WERI-Rb-1 (cell line): ENCODE measurements around the gene PPM1L.

ENCODE experiments used
- DNase-seq: peaks from one replicate; pipeline ENCODE4 v3.0.0-alpha.2; 2020
- H3K27ac ChIP-seq: fragments of 250-450 bp; sonication (Bioruptor Pico); 2 replicates; pipeline ENCODE4 v1.5.1; 2020; ENCODE audit warnings: mild to moderate bottlenecking, moderate library complexity
- H3K27me3 ChIP-seq: fragments of 250-450 bp; sonication (Bioruptor Pico); 2 replicates; pipeline ENCODE4 v1.5.1; 2021; ENCODE audit warnings: mild to moderate bottlenecking, low read depth, moderate library complexity; ENCODE audit not compliant: insufficient read depth, severe bottlenecking
- H3K36me3 ChIP-seq: fragments of 250-450 bp; sonication (Bioruptor Pico); 2 replicates; pipeline ENCODE4 v1.5.1; 2020; ENCODE audit warnings: mild to moderate bottlenecking, moderate library complexity
- H3K4me3 ChIP-seq: 2 replicates; pipeline ENCODE4 v1.5.1; 2011; ENCODE audit warnings: low read depth, mild to moderate bottlenecking, control low read depth, low read length
- H3K9me3 ChIP-seq: fragments of 250-450 bp; sonication (Bioruptor Pico); 2 replicates; pipeline ENCODE4 v1.5.1; 2021; ENCODE audit warnings: mild to moderate bottlenecking, moderate library complexity; ENCODE audit not compliant: severe bottlenecking
- TF ChIP-seq, protein P1 (sequence below): IDR thresholded peaks from 2 replicates; pipeline ENCODE4 v1.5.1; 2011; ENCODE audit warnings: low read depth, mild to moderate bottlenecking, control low read depth, inconsistent platforms, low read length

PPM1L gene

DNA sequence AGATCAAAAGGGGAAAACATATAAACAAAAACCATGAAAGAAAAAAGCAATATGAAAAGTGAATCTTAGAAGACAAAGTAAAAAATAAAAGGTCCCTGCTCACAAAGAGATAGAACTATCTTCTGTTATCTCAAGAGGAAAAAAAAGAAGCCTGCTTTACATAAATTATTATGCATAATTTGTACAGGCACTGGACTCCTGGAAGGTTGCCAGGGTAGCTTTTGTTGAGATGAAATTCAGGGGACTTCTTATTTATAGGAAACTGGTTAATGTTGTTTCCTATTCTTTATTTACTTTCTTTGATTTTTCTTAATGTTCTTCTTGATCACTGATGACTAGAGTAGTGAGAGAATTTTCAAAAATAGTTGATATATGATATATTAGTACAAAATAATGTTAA lies 66.9 kb downstream of the PPM1L start:
- Histone ChIP-seq H3K36me3 (no peaks in the 10 kb centered on the region), H3K27ac (no peak overlapping the region), H3K27me3 (no peaks in the 10 kb centered on the region), H3K9me3 (no peaks in the 10 kb centered on the region), H3K4me3 (no peak overlapping the region)
- DNase-seq = no peak
- TF ChIP-seq, protein P1, sequence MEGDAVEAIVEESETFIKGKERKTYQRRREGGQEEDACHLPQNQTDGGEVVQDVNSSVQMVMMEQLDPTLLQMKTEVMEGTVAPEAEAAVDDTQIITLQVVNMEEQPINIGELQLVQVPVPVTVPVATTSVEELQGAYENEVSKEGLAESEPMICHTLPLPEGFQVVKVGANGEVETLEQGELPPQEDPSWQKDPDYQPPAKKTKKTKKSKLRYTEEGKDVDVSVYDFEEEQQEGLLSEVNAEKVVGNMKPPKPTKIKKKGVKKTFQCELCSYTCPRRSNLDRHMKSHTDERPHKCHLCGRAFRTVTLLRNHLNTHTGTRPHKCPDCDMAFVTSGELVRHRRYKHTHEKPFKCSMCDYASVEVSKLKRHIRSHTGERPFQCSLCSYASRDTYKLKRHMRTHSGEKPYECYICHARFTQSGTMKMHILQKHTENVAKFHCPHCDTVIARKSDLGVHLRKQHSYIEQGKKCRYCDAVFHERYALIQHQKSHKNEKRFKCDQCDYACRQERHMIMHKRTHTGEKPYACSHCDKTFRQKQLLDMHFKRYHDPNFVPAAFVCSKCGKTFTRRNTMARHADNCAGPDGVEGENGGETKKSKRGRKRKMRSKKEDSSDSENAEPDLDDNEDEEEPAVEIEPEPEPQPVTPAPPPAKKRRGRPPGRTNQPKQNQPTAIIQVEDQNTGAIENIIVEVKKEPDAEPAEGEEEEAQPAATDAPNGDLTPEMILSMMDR = no peak

DNA sequence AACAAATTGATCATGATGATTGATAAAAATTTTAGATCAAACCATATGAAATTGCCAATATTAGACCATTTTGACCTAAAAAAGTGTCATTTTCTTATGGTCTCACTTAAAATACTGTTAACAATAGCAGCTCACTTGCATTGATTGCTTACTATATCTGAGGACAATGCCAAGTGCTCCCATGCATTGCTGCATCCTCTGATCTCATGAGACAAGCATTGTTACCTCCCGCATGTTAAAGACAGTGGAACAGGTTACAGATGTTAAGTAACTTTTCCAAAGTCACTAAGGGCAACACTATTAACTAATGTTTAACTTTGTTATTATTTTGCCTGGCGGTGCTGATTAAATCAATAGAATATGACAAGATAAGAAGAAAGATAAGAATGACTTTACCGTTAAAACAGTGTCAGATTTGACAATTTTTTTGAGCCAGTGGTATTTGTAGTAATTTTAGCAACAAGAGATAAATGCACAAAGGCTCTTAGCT lies 69.3 kb downstream of the PPM1L start:
- TF ChIP-seq, protein P1 = no peak
- no peaks in the 10 kb centered on the region for H3K27me3 ChIP-seq
- H3K27ac ChIP-seq = no peak overlapping the region
- H3K4me3 ChIP-seq = no peak overlapping the region
- H3K9me3 ChIP-seq = no peaks in the 10 kb centered on the region
- DNase-seq = no peak
- no peaks in the 10 kb centered on the region for H3K36me3 ChIP-seq

DNA sequence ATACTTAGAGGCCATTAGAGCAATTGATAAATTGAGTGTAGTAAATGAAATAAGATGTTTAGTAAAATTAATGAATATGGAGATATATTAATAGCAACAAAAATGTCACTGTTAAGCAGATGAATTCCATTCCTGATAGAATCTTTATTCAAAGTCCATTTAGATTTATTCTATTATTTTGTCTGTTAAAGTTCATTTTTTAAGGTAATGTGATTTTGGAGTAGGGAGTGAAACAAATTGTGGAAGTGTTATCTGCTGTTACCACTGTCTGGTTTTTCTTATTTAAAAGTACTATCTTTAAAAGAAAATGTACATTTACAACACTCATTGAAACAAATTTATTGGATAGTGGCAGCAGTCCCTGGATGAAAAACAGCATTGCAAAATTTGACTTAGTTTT lies 70.4 kb downstream of the PPM1L start:
- H3K36me3 ChIP-seq = no peaks in the 10 kb centered on the region
- DNase-seq = no peak
- no peak overlapping the region for H3K4me3 ChIP-seq
- H3K27me3 ChIP-seq = no peaks in the 10 kb centered on the region
- H3K27ac ChIP-seq = no peak overlapping the region
- no peaks in the 10 kb centered on the region for H3K9me3 ChIP-seq
- TF ChIP-seq, protein P1 = no peak

DNA sequence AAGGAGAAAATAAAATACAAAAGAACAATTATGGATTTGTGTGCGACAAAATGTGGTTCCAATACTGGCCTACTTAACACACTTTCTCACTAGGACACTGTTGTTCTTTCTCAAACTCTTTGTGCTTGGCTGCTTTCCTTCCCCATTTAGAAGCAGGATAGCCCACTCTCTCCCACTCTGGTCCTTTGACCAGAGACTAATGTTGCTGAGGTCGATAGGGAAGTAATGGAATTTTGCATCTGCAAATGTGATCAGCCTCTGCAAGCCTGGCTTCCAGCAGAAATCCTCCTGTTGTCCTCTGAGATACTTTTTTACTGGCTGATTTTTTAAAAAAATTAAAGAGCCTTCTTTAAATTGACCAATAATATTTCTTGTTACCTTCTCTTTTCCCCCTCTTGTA lies 71.0 kb downstream of the PPM1L start:
- TF ChIP-seq, protein P1 = no peak
- Histone ChIP-seq H3K27ac (no peak overlapping the region), H3K27me3 (no peaks in the 10 kb centered on the region), H3K36me3 (no peaks in the 10 kb centered on the region), H3K9me3 (no peaks in the 10 kb centered on the region), H3K4me3 (no peak overlapping the region)
- no peak for DNase-seq

DNA sequence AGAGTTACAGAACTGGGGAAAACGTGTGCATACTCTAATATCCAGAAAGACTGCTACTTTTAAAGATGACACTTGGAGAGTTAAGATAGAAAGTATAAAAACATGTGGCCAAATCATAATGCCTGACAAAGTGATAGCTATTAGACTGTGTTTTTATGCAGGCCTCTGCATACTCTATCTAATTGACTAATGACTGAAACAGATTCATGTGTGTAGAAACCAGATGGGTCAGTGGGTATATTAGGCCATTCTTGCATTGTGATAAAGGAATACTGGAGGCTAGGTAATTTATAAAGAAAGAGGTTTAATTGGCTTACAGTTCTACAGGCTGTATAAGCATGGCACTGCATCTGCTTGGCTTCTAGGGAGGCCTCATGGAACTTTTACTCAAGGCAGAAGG lies 71.5 kb downstream of the PPM1L start:
- TF ChIP-seq, protein P1 = no peak
- Histone ChIP-seq H3K27ac (no peak overlapping the region), H3K27me3 (no peaks in the 10 kb centered on the region), H3K36me3 (no peaks in the 10 kb centered on the region), H3K4me3 (no peak overlapping the region), H3K9me3 (no peaks in the 10 kb centered on the region)
- no peak for DNase-seq

DNA sequence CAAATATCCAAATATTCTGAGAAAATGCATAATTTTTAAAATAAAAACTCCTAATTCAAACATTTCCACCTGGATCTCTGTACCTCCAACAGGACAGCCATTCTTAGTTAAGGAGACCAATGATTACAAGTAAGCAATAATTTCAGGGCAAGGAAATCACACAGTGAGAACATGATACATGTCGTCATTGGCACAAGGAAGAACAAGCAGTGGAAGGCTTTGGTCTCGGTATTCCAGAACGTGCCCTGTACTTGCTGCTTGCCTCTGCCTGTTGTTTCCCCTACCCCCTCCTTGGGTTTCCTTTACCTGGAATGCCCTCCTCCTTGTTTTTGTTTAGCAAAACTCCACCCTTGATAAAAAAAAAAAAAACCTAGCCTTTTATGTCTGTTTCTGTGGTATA lies 72.8 kb downstream of the PPM1L start:
- Histone ChIP-seq H3K4me3 (peak overlapping the region; percentile 27), H3K36me3 (no peaks in the 10 kb centered on the region), H3K9me3 (peaks cover 3% of the 10 kb centered on the region), H3K27ac (peak overlapping the region; percentile 78), H3K27me3 (no peaks in the 10 kb centered on the region)
- peak; percentile 8 for DNase-seq
- TF ChIP-seq, protein P1 = no peak
